ENCODE data around the gene RNF38. TPM values are rescaled to one million over a fixed set of nuclear protein-coding genes. Genes with fewer than 3 reads are reported as not detected.
"Not testable (repeated sequence)": the region's sequence is repeated elsewhere in the genome, so short reads cannot be mapped to it uniquely, and the experiment has no call there.

Gene RNF38
- total RNA-seq (2014; rRNA removed; shearing (Covaris generic)), result 41.1 and 44.7 TPM in 2 replicates

- H3K36me3 ChIP-seq (replicated peaks; ENCODE audit: control insufficient read depth, insufficient read depth, low read length), result no peaks in the 10 kb centered on the region
Measured at GRCh38 chr9:36399980-36400331, at the start of gene RNF38. Gene RNF38 (minus strand): TSS chr9:36400269. CDS start chr9:36400108, 161 bp downstream.

GRCh38 chr9:36448555-36448954, 48.5 kb upstream of the RNF38 start:
- H3K4me3 ChIP-seq (ENCODE audit: insufficient read depth, low read depth, low read length); DNase-seq; H3K36me3 ChIP-seq (replicated peaks; ENCODE audit: control insufficient read depth, insufficient read depth, low read length); H3K27me3 ChIP-seq (ENCODE audit: control insufficient read depth, insufficient read depth, low read length): not testable (repeated sequence)

More at GRCh38 chr9:36399980-36400331, at the start of gene RNF38:
- no peak for DNase-seq
- Histone ChIP-seq H3K27me3 (ENCODE audit: control insufficient read depth, insufficient read depth, low read length) (no peaks in the 10 kb centered on the region), H3K4me3 (ENCODE audit: insufficient read depth, low read depth, low read length) (peak within 1 kb of the TSS; percentile 83)

- Histone ChIP-seq H3K4me3 (ENCODE audit: insufficient read depth, low read depth, low read length) (no peak overlapping the region), H3K36me3 (replicated peaks; ENCODE audit: control insufficient read depth, insufficient read depth, low read length) (no peaks in the 10 kb centered on the region), H3K27me3 (ENCODE audit: control insufficient read depth, insufficient read depth, low read length) (no peaks in the 10 kb centered on the region)
- DNase-seq, result no peak
Measured at GRCh38 chr9:36448017-36448416, 47.9 kb upstream of the RNF38 start.

- not testable (repeated sequence) for H3K36me3 ChIP-seq (replicated peaks; ENCODE audit: control insufficient read depth, insufficient read depth, low read length); H3K4me3 ChIP-seq (ENCODE audit: insufficient read depth, low read depth, low read length); H3K27me3 ChIP-seq (ENCODE audit: control insufficient read depth, insufficient read depth, low read length); DNase-seq
Measured at GRCh38 chr9:36446678-36447077, 46.6 kb upstream of the RNF38 start.

- Histone ChIP-seq H3K4me3 (ENCODE audit: insufficient read depth, low read depth, low read length) (no peak overlapping the region), H3K27me3 (ENCODE audit: control insufficient read depth, insufficient read depth, low read length) (no peaks in the 10 kb centered on the region), H3K36me3 (replicated peaks; ENCODE audit: control insufficient read depth, insufficient read depth, low read length) (no peaks in the 10 kb centered on the region)
- DNase-seq, result no peak
Measured at GRCh38 chr9:36445800-36446361, 45.8 kb upstream of the RNF38 start.

GRCh38 chr9:36444203-36444602, 44.1 kb upstream of the RNF38 start:
- Histone ChIP-seq H3K27me3 (ENCODE audit: control insufficient read depth, insufficient read depth, low read length) (no peaks in the 10 kb centered on the region), H3K4me3 (ENCODE audit: insufficient read depth, low read depth, low read length) (no peak overlapping the region), H3K36me3 (replicated peaks; ENCODE audit: control insufficient read depth, insufficient read depth, low read length) (no peaks in the 10 kb centered on the region)
- DNase-seq, result no peak

- DNase-seq, result no peak
- H3K36me3 ChIP-seq (replicated peaks; ENCODE audit: control insufficient read depth, insufficient read depth, low read length), result no peaks in the 10 kb centered on the region
- no peaks in the 10 kb centered on the region for H3K27me3 ChIP-seq (ENCODE audit: control insufficient read depth, insufficient read depth, low read length)
- H3K4me3 ChIP-seq (ENCODE audit: insufficient read depth, low read depth, low read length), result no peak overlapping the region
Measured at GRCh38 chr9:36443581-36443980, 43.5 kb upstream of the RNF38 start.

- H3K36me3 ChIP-seq (replicated peaks; ENCODE audit: control insufficient read depth, insufficient read depth, low read length), result no peaks in the 10 kb centered on the region
- H3K27me3 ChIP-seq (ENCODE audit: control insufficient read depth, insufficient read depth, low read length), result no peaks in the 10 kb centered on the region
- H3K4me3 ChIP-seq (ENCODE audit: insufficient read depth, low read depth, low read length), result no peak overlapping the region
- no peak for DNase-seq
Measured at GRCh38 chr9:36442710-36443109, 42.6 kb upstream of the RNF38 start.

GRCh38 chr9:36441966-36442365, 41.9 kb upstream of the RNF38 start:
- no peak for DNase-seq

GRCh38 chr9:36438536-36439236, 38.6 kb upstream of the RNF38 start:
- DNase-seq, result no peak

More at GRCh38 chr9:36441966-36442365, 41.9 kb upstream of the RNF38 start:
- Histone ChIP-seq H3K4me3 (ENCODE audit: insufficient read depth, low read depth, low read length) (no peak overlapping the region), H3K36me3 (replicated peaks; ENCODE audit: control insufficient read depth, insufficient read depth, low read length) (no peaks in the 10 kb centered on the region), H3K27me3 (ENCODE audit: control insufficient read depth, insufficient read depth, low read length) (no peaks in the 10 kb centered on the region)

GRCh38 chr9:36437790-36438189, 37.7 kb upstream of the RNF38 start:
- Histone ChIP-seq H3K36me3 (replicated peaks; ENCODE audit: control insufficient read depth, insufficient read depth, low read length) (no peaks in the 10 kb centered on the region), H3K4me3 (ENCODE audit: insufficient read depth, low read depth, low read length) (no peak overlapping the region), H3K27me3 (ENCODE audit: control insufficient read depth, insufficient read depth, low read length) (no peaks in the 10 kb centered on the region)
- no peak for DNase-seq

More at GRCh38 chr9:36438536-36439236, 38.6 kb upstream of the RNF38 start:
- no peaks in the 10 kb centered on the region for H3K36me3 ChIP-seq (replicated peaks; ENCODE audit: control insufficient read depth, insufficient read depth, low read length)
- H3K27me3 ChIP-seq (ENCODE audit: control insufficient read depth, insufficient read depth, low read length), result no peaks in the 10 kb centered on the region
- no peak overlapping the region for H3K4me3 ChIP-seq (ENCODE audit: insufficient read depth, low read depth, low read length)

- Histone ChIP-seq H3K36me3 (replicated peaks; ENCODE audit: control insufficient read depth, insufficient read depth, low read length) (no peaks in the 10 kb centered on the region), H3K27me3 (ENCODE audit: control insufficient read depth, insufficient read depth, low read length) (no peaks in the 10 kb centered on the region), H3K4me3 (ENCODE audit: insufficient read depth, low read depth, low read length) (no peak overlapping the region)
- DNase-seq, result no peak
Measured at GRCh38 chr9:36436909-36437308, 36.8 kb upstream of the RNF38 start.

- DNase-seq, result no peak
- H3K27me3 ChIP-seq (ENCODE audit: control insufficient read depth, insufficient read depth, low read length), result no peaks in the 10 kb centered on the region
- H3K36me3 ChIP-seq (replicated peaks; ENCODE audit: control insufficient read depth, insufficient read depth, low read length), result no peaks in the 10 kb centered on the region
- H3K4me3 ChIP-seq (ENCODE audit: insufficient read depth, low read depth, low read length), result no peak overlapping the region
Measured at GRCh38 chr9:36433386-36433785, 33.3 kb upstream of the RNF38 start.

- no peak overlapping the region for H3K4me3 ChIP-seq (ENCODE audit: insufficient read depth, low read depth, low read length)
- no peaks in the 10 kb centered on the region for H3K27me3 ChIP-seq (ENCODE audit: control insufficient read depth, insufficient read depth, low read length)
- H3K36me3 ChIP-seq (replicated peaks; ENCODE audit: control insufficient read depth, insufficient read depth, low read length), result no peaks in the 10 kb centered on the region
- DNase-seq, result no peak
Measured at GRCh38 chr9:36431078-36431477, 31.0 kb upstream of the RNF38 start.

GRCh38 chr9:36426945-36427344, 26.9 kb upstream of the RNF38 start:
- DNase-seq, result no peak
- H3K36me3 ChIP-seq (replicated peaks; ENCODE audit: control insufficient read depth, insufficient read depth, low read length), result peaks cover 3% of the 10 kb centered on the region
- no peak overlapping the region for H3K4me3 ChIP-seq (ENCODE audit: insufficient read depth, low read depth, low read length)
- H3K27me3 ChIP-seq (ENCODE audit: control insufficient read depth, insufficient read depth, low read length), result no peaks in the 10 kb centered on the region

All from H7 (cell line).